IPS-15b (cell line): ENCODE measurements around the gene GP2.

ENCODE experiments used
- H3K27me3 ChIP-seq: one replicate; pipeline ENCODE4 v1.6.1; 2013; ENCODE audit warnings: low read length; ENCODE audit not compliant: control insufficient read depth, insufficient read depth
- H3K36me3 ChIP-seq: one replicate; pipeline ENCODE4 v1.6.1; 2013; ENCODE audit warnings: low read length; ENCODE audit not compliant: control insufficient read depth, insufficient read depth
- H3K4me1 ChIP-seq: one replicate; pipeline ENCODE4 v1.6.1; 2013; ENCODE audit warnings: mild to moderate bottlenecking, low read length; ENCODE audit not compliant: control insufficient read depth, insufficient read depth
- H3K4me3 ChIP-seq: one replicate; pipeline ENCODE4 v1.5.1; 2013; ENCODE audit warnings: low read depth, low read length
- H3K9ac ChIP-seq: one replicate; pipeline ENCODE4 v1.6.1; 2013; ENCODE audit warnings: low read depth, mild to moderate bottlenecking, low read length
- H3K9me3 ChIP-seq: one replicate; pipeline ENCODE4 v1.6.1; 2013; ENCODE audit warnings: mild to moderate bottlenecking, low read length; ENCODE audit not compliant: control insufficient read depth, insufficient read depth

GP2 gene

DNA sequence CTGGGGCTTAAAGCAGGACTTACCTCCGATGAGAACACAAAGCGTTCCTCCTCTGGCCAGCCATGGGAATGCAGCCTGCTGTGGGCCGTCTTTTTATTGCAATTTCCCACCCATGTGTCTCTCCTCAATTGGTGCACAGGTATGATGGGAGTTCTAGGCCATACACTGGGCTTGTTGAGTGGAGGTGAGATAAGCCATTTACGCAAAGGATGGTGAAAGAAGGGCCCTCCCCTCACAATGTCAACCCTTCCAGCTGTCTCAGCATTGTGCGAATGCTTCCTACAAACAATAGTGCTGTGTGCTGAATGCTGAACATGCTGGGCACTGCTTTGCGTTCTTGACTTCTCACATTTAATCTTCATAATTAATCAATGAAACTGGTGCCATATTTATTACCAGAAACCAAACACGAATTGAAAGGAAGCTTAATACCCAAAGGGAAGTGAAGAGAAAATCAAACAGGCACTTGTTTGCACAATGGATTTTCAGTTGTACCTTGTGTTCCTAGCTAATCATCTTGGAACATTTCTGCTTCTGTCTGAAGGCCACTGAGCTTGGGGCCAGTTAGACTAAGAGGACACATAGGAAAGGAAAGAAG, at the start of gene GP2:
GP2 (minus strand) TSS at position 70 of the 598 bp plus-strand sequence. CDS start 1,082 bp downstream, outside the sequence.
- H3K9me3 ChIP-seq: no peaks in the 10 kb centered on the region
- H3K4me3 ChIP-seq: no peak within 1 kb of the TSS
- no peaks in the 10 kb centered on the region for H3K36me3 ChIP-seq
- H3K4me1 ChIP-seq: no peaks in the 10 kb centered on the region
- H3K27me3 ChIP-seq: no peaks in the 10 kb centered on the region
- no peak within 1 kb of the TSS for H3K9ac ChIP-seq

DNA sequence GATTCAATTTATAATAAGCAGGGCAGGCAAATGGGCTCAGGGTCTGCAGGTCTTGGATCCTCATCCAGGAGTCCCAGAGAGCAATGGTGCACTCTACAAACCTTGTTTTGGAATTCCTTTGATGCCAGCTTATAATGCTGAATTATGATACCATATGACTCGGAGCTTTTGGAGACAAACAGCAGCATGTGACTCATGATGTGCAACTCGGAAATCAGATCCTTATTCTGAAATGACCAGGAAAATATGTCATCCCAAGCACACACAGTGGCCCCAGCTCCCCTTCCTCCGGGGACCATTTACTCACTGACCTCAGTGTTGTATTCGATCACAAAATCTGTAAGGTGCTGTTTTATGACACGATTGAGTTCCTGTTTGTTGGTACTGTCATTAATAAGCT, 45.4 kb upstream of the GP2 start:
- no peaks in the 10 kb centered on the region for H3K4me1 ChIP-seq
- H3K27me3 ChIP-seq: no peaks in the 10 kb centered on the region
- no peaks in the 10 kb centered on the region for H3K36me3 ChIP-seq
- no peak overlapping the region for H3K4me3 ChIP-seq
- H3K9ac ChIP-seq: no peak overlapping the region
- H3K9me3 ChIP-seq: no peaks in the 10 kb centered on the region

DNA sequence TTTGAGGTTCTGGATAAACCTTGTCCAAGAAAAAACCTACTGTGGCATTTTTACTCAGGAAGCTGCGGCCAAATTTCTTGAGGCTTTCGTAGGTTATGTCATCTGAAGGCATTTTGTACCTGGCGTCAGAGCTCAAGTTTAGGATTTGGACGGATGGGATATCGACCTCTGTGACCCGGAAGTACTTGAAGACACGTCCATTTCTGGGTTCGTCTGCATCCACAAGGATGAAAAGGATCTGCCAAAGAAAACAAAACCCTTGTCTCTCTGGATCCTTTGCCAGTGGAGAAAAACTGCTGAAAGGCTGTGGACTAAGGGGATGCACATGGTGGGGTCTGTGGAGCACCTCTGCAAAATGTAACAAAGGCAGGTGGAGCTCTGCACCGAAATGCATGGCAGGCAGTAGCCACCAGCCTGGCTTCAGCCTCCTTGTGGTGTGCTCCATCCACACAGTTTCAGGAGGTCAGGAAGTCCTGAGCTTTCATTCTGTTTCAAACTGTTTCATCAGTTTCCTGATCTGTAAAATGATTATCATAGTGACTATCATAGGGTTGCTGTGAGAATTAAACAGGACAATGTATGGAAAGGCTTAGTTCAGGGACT, 42.2 kb upstream of the GP2 start:
- Histone ChIP-seq H3K36me3 (no peaks in the 10 kb centered on the region), H3K4me3 (no peak overlapping the region), H3K27me3 (no peaks in the 10 kb centered on the region), H3K9me3 (no peaks in the 10 kb centered on the region), H3K4me1 (no peaks in the 10 kb centered on the region), H3K9ac (no peak overlapping the region)

DNA sequence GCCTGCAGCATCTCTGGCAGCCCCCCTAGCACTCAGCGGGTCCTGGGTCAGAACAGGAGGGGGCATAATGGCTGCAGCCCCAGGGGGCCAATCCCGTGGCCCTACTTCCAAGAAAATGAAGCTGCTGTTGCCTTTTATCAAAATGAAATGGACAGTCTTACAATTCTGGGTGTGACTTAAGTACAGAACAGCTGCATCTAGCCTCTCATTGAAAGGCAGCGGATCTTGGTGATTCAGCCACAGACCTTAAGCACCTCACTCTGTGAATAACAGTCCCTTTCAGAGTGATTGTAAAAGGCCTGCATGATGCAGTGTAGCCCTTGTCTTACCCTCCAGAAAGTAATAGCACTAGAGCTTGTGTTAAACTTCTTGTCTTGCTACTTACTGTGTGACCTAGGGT, 36.7 kb upstream of the GP2 start:
- Histone ChIP-seq H3K9ac (no peak overlapping the region), H3K36me3 (no peaks in the 10 kb centered on the region), H3K4me3 (no peak overlapping the region), H3K9me3 (no peaks in the 10 kb centered on the region), H3K4me1 (no peaks in the 10 kb centered on the region), H3K27me3 (peaks cover 2% of the 10 kb centered on the region)

DNA sequence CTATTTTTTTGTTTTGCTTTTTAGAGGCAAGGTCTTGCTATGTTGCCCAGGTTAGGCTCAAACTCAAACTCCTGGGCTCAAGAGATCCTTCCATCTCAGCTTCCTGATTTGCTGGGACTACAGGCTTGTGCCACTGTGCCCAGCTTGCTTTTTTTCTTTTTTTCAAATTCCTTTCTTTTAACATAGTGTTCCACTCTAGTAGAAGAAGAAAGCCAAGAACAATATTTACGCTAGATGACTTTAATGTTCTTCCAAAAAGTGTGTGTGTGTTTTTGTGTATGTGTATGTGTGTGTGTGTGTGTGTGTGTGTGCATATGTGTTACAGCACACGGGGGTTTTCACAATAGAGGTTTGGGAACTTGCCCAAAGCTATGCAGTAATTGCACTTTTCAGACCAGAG, 35.9 kb upstream of the GP2 start:
- Histone ChIP-seq H3K27me3 (peaks cover 2% of the 10 kb centered on the region), H3K4me3 (no peak overlapping the region), H3K9ac (no peak overlapping the region), H3K4me1 (no peaks in the 10 kb centered on the region), H3K36me3 (no peaks in the 10 kb centered on the region), H3K9me3 (no peaks in the 10 kb centered on the region)

DNA sequence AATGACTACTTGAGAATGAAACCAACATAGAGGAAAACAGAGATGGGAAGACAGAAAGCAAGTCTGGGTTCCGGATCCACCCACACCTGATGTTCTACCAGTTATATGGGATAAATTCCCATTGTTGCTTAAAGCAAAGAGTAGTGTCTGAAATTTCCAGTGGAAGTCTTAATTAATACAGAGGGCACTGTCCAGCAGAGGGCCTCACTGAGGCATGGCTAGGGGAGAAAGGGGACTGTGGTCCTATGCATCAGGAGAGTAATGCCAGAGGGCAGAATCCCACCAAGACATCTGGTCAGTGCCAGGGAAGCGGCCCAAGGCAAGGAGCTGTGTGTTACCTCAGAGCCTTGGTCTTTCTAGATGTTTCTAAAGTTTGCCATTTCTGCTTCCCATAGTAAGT, 32.7 kb upstream of the GP2 start:
- H3K9me3 ChIP-seq: no peaks in the 10 kb centered on the region
- H3K9ac ChIP-seq: no peak overlapping the region
- no peak overlapping the region for H3K4me3 ChIP-seq
- H3K27me3 ChIP-seq: peaks cover 2% of the 10 kb centered on the region
- no peaks in the 10 kb centered on the region for H3K36me3 ChIP-seq
- no peaks in the 10 kb centered on the region for H3K4me1 ChIP-seq

DNA sequence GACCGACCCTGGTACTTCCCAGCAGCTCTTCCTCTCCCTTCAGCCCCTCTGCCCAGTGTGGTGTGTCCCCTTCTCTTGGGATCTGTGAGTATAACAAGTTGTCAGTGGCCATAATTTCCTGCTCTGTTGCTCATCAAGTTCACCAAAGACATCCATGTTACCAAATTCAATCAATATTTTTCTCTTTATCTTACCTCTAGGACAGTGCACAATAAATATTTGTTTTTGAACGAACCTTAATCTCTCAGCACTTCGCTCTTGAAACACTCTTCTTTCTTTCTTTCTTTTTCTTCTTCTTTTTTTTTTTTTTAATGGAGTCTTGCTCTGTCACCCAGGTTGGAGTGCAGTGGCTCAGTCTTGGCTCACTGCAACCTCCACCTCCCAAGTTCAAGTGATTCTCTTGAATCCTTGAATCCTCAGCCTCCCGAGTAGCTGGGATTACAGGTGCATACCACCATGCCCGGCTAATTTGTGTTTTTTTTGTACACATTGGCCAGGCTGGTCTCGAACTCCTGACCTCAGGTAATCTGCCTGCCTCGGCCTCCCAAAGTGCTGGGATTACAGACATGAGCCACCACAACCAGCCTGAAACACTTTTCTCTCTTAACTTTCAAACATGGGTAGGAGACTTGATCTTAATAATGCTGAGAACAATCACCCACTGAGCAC, 27.9 kb upstream of the GP2 start:
- H3K27me3 ChIP-seq: peaks cover under 1% of the 10 kb centered on the region

DNA sequence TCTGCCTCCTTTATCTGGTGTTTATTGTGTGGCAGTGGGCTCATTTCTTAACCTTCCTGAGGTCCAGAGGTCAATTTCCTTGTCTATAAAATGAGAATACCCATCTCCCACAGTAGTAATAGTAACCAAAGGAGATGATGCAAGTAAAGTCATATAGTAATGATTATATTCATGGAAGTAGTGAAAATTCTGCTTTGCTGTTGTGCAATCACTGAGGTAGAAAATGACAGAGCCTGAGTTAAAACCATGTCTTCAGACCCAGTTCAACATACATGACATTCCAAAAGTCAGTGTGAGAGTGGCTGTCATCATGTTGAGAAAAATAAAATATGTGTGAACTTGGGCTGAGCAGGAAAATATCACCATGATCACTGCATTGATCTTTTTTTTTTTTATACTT, 26.1 kb upstream of the GP2 start:
- Histone ChIP-seq H3K4me3 (no peak overlapping the region), H3K9me3 (no peaks in the 10 kb centered on the region), H3K27me3 (no peaks in the 10 kb centered on the region), H3K9ac (no peak overlapping the region), H3K4me1 (no peaks in the 10 kb centered on the region), H3K36me3 (no peaks in the 10 kb centered on the region)

More for the DNA sequence above, 27.9 kb upstream of the GP2 start:
- H3K4me3 ChIP-seq: no peak overlapping the region
- no peaks in the 10 kb centered on the region for H3K36me3 ChIP-seq
- no peaks in the 10 kb centered on the region for H3K9me3 ChIP-seq
- H3K9ac ChIP-seq: no peak overlapping the region
- H3K4me1 ChIP-seq: no peaks in the 10 kb centered on the region

DNA sequence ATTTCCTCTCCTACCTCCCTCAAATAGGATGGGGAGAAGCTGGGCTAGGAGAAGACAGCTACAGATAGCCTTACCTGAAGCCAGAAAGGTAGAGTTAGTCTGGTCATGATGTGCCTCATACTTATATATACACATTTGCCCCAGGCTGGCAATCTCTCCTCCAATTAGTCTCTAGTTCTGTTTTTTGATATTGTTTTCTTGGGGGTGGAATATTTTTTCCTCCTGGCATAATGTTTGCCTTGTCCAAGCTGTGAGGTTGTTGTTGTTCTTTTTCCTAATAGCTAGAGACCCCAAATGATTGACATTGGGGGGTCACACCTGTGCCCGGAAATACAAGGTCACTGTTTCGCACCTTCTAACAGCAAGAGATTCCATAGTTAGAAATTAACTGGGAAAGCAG, 25.3 kb upstream of the GP2 start, which contains the start of gene UMOD:
UMOD (minus strand) TSS at position 101 of the 400 bp plus-strand sequence. CDS start 1,978 bp downstream, outside the sequence.
- Histone ChIP-seq H3K4me1 (no peaks in the 10 kb centered on the region), H3K4me3 (no peak within 1 kb of the TSS), H3K27me3 (no peaks in the 10 kb centered on the region), H3K9me3 (no peaks in the 10 kb centered on the region), H3K9ac (no peak within 1 kb of the TSS), H3K36me3 (no peaks in the 10 kb centered on the region)

DNA sequence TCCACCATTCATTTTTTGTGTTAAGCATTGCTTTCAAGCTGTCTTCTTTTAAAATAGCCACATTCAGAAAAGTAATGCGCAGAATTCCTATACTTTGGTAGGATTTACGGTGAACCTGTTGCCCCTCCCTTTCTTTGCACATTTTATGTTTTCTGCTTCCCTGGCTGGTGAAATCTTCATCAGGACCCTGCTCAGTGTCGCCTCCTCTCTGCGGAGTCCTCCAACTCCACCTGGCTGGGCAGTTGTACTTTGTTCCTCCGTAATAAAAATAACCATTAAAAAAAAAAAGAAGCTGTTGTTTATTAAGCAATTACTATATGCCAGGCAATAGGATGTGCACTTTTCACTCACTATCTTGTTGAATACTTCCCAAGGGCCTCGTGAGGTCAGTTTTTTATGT, 22.3 kb upstream of the GP2 start:
- Histone ChIP-seq H3K27me3 (no peaks in the 10 kb centered on the region), H3K4me1 (no peaks in the 10 kb centered on the region), H3K9ac (no peak overlapping the region), H3K9me3 (no peaks in the 10 kb centered on the region), H3K36me3 (no peaks in the 10 kb centered on the region), H3K4me3 (no peak overlapping the region)

DNA sequence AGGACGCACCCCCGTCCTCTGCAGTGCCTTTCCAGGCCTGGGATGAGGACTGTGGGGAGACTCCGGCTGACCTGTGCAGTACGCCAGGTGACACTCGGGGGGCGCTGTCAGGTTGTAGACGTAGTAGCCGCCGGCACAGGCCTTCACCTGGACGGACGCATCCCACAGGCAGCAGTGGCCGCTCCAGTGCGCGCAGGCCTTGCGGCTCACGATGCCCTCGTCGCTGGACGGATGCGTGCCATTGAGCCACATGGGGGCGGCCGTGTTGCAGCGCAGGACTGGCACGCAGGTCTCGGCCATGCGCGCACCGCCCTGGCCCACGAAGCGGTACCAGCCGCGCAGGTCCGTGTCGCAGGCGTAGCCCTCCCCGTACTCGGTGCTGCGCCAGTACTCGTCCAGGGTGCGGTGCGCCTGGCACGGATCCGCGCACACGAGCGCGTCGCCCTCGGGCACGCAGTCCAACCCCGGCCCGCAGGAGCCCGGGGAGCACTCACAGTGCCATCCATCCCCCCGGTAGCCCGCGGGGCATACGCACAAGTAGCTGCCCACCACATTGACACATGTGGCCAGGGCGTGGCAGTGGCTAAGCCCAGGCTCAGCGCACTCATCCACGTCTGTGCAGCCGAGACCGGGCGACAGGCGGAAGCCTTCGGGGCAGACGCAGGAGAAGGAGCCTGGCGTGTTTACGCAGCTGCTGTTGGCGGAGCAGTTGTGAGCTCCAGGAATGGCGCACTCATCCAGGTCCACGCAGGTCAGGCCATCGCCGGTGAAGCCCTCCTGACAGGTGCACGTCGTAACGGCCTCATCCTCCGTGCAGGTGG, 21.3 kb upstream of the GP2 start:
- Histone ChIP-seq H3K27me3 (no peaks in the 10 kb centered on the region), H3K4me3 (no peak overlapping the region), H3K4me1 (no peaks in the 10 kb centered on the region), H3K9me3 (no peaks in the 10 kb centered on the region), H3K9ac (no peak overlapping the region), H3K36me3 (no peaks in the 10 kb centered on the region)
